Aorta (tissue), 5 donors: ENCODE results near the gene MACROD2. TPM values are rescaled to one million over a fixed set of nuclear protein-coding genes. Genes with fewer than 3 reads are reported as not detected.

Source experiments
- ATAC-seq: fragments of 200-7000 bp; cut with Tn5 transposase; one replicate; pipeline ENCODE4 v1.9.1; 2022; ENCODE audit warnings: moderate library complexity; ENCODE audit not compliant: low FRiP score
- DNase-seq, 2 donors: peaks; one replicate each; pipeline ENCODE4 v3.0.0-alpha.2; 2020
- H3K27ac ChIP-seq, 2 donors: one replicate each; pipeline ENCODE4 v1.5.1; 2013; ENCODE audit warnings: low read length in 2 of 2, mild to moderate bottlenecking in 2 of 2, moderate library complexity in 2 of 2, control low read depth in 1 of 2, inconsistent platforms in 1 of 2, low read depth in 1 of 2
- H3K27me3 ChIP-seq, 2 donors: one replicate each; pipeline ENCODE4 v1.6.1; 2013; ENCODE audit warnings: control low read depth in 1 of 2, low read length in 1 of 2, mild to moderate bottlenecking in 1 of 2, moderate library complexity in 1 of 2; ENCODE audit not compliant: insufficient read depth in 2 of 2, control insufficient read depth in 1 of 2
- H3K36me3 ChIP-seq, 2 donors: one replicate each; pipeline ENCODE4 v1.6.1; 2013; ENCODE audit warnings: control low read depth in 1 of 2, low read length in 1 of 2, mild to moderate bottlenecking in 1 of 2; ENCODE audit not compliant: insufficient read depth in 2 of 2, control insufficient read depth in 1 of 2
- H3K4me1 ChIP-seq, 2 donors: one replicate each; pipeline ENCODE4 v1.6.1; 2013; ENCODE audit warnings: low read length in 2 of 2, control low read depth in 1 of 2, mild to moderate bottlenecking in 1 of 2, moderate library complexity in 1 of 2; ENCODE audit not compliant: insufficient read depth in 2 of 2, control insufficient read depth in 1 of 2
- H3K4me3 ChIP-seq, 2 donors: one replicate each; pipeline ENCODE4 v1.5.1; 2013; ENCODE audit warnings: low read length in 2 of 2, control low read depth in 1 of 2, mild to moderate bottlenecking in 1 of 2
- H3K9me3 ChIP-seq: one replicate; pipeline ENCODE4 v1.6.1; 2013; ENCODE audit warnings: mild to moderate bottlenecking, low read length; ENCODE audit not compliant: control insufficient read depth
- WGBS, 2 donors: extraction: QIAGEN DNeasy Blood & Tissue Kit; methylation state at CpG; one replicate each; pipeline ENCODE4 v1.1.7; 2013; 5-methylcytosine and 5-hydroxymethylcytosine counted together
- intact Hi-C, 2 donors: fragments of 100-400 bp; cut with DNase I; formaldehyde crosslinking; loops; one replicate each; pipeline versions ENCODE4 v1.14.2 to v1.15.0; 2022
- polyA plus RNA-seq, 2 donors: library from polyadenylated mRNA; stranded (reverse); fragments of 200-250 nt; gene quantifications; one replicate each; pipeline ENCODE4 v1.2.3, GENCODE V29; 2013
- total RNA-seq, 2 donors: library from RNA; stranded (reverse); fragmentation: NEBNext Ultra II Directional; extraction: Animal tissue kit (Norgen Biotek cat#: 25700); gene quantifications; one replicate each; pipeline ENCODE4 v1.2.1, GENCODE V29; 2021
- donor health status: healthy with polysubstance abuse.
- donor health status: Bipolar disorder and iron deficiency.
- donor health status: DM: no; HTN: no; CAD: no.
- donor health status: DM: no; HTN: no; CAD: no.
- donor health status: DM: yes; HTN: yes; CAD: no.

MACROD2 gene
- total and polyA plus RNA-seq, 4 donors = 0.90 to 11.2 (median 4.8) TPM

DNA sequence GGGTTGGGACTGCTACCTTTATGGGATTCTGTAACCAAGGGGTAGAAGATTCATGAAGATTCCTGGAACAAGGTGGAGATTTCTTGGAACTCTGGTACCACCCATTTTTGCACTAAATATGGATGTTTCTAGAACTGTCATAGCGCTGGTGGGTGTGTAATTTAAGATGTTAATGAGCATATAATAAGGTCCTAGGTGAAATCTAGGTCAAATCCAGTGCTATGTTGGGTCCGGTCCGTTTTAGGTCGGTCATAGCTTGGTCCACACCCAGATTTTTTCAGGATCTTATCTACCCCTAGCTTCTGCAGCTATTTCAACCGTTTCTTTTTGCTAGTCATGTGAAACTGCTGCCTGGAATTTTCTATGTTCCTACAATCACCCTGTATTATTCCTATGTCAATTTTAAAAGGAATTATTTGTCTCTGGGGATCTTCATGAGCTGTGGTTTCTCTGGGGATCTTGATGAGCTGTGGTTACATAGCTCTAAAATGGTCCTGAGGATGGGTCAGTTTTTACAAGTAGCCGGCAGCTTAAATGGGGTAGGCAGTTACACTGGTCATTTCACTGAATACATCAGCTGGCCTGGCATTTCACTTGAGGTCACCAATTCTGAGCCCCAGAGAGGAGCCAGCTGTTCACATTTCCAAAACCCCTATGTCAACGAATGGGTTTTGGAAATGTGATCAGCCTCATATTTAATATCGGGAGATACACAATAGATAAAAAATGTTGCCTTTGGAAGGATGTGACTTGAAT is 994.4 kb downstream of the MACROD2 start:
- Histone ChIP-seq H3K27me3 (no peaks in the 10 kb centered on the region), H3K4me1 (peaks cover 0 to 2% of the 10 kb centered on the region in 2 donors), H3K27ac (no peak overlapping the region), H3K4me3 (no peak overlapping the region), H3K36me3 (no peaks in the 10 kb centered on the region), H3K9me3 (no peaks in the 10 kb centered on the region)
- intact Hi-C loops = no loop called here
- 47 to 54% methylated on average over 8 of the region's 8 CpGs for WGBS, 2 donors
- DNase-seq = no peak
- no peak for ATAC-seq

DNA sequence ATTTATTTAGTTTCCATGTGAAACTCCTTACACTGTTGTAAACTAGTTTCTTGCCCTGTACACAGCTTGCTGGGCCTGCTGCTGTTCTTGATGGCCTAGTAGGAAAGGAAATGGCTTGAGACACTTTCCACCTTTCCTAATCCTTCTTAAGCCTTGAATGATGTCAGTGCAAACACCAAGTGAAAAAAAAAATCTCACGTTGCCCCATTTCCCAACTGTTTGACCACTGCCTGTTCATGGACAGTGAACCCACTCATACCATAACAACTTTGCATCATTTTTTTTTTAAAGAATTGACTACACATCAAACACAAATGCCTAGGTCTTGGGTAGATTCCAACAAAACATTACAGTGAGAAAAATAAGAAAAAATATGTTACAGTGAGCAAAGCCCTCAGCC is 995.7 kb downstream of the MACROD2 start:
- intact Hi-C loops = no loop called here

DNA sequence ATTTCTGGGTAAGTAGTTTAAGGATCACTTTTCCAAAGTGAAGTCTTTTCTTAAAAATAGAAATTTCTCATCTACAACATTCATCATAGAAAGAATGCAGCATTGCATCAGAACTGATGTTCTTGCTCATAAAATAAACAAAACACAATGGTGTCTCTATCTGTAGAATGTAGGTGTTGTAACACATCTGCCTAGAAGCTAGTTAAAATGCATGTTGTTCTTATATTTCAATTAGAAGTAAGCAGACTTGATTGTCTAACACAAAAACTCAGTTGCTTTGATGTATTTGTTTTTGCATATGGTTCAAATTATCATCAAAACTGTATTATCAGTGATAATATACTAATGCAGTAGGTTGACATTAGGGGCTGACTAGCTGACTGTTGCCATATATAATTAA is 996.8 kb downstream of the MACROD2 start:
- Histone ChIP-seq H3K36me3 (no peaks in the 10 kb centered on the region), H3K27ac (no peak overlapping the region), H3K4me1 (no peaks in the 10 kb centered on the region), H3K27me3 (no peaks in the 10 kb centered on the region), H3K4me3 (no peak overlapping the region), H3K9me3 (peaks cover 4% of the 10 kb centered on the region)
- DNase-seq (no peak), ATAC-seq (no peak)
- intact Hi-C loops = no loop called here

More for the DNA sequence above, 995.7 kb downstream of the MACROD2 start:
- DNase-seq = no peak
- Histone ChIP-seq H3K36me3 (no peaks in the 10 kb centered on the region), H3K9me3 (peaks cover under 1% of the 10 kb centered on the region), H3K4me1 (no peaks in the 10 kb centered on the region), H3K27ac (no peak overlapping the region), H3K27me3 (no peaks in the 10 kb centered on the region), H3K4me3 (no peak overlapping the region)
- ATAC-seq = no peak
- WGBS, 2 donors = 89 to 92% methylated on average over 1 of the region's 1 CpG

DNA sequence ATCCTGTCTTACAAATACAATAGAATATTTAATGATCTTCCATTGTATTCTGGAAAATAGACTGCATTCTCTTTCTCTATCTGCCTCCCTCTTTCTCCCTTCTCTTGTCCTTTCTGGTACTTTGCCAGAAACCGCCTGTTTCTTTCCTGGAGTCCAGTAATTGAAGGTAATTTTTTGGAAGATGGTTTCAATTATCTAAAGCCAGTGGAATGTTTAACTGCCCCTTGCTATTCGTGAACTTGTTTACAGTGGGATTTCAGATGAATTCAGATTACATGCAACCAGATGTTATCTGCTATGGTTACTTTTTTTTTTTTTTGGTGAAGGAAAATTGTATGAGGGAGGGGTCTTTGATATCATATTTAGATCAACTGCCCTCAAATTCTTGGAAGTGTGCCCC is 997.6 kb downstream of the MACROD2 start:
- H3K4me3 ChIP-seq = no peak overlapping the region
- no peaks in the 10 kb centered on the region for H3K27me3 ChIP-seq
- H3K36me3 ChIP-seq = no peaks in the 10 kb centered on the region
- peaks cover 4% of the 10 kb centered on the region for H3K9me3 ChIP-seq
- ATAC-seq (no peak), DNase-seq (no peak)
- WGBS, 2 donors = 30 to 44% methylated on average over 2 of the region's 2 CpGs
- intact Hi-C loops = no loop called here
- no peak overlapping the region for H3K27ac ChIP-seq
- H3K4me1 ChIP-seq = no peaks in the 10 kb centered on the region

DNA sequence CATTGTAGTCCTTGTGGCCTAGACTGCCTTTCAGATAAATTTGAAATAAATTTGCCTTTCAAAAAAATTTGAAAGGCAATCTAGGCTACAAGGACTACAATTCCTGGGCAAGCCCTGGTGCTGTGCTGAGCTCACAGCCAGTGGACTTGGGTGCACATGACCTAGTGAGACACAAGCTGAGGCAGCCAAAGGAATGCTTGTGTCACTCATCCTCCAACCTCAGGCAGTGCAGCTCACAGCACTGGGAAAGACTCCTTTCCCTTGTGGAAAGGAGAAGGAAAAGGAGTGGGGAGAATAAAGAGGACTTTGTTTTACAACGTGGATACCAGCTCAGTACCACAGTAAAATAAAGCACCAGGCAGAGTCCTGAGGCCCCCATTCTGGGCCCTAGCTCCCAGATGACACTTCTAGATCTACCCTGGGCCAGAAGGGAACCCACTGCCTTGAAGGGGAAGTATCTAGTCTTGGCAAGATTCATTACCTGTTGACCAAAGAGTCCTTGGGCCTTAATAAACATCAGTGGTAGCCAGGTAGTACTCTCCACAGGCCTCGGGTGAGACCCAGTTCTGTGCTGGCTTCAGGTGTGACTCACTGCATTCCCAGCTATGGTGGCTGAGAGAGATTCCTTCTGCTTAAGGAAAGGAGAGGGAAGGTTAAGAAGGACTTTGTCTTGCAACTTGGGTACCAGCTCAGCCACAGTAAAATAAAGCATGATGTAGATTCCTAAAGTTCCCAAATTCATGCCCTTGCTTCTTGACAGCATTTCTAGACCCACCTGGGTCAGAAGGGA is 1001.8 kb downstream of the MACROD2 start:
- intact Hi-C loops = no loop called here
- WGBS, 2 donors = 87 to 92% methylated on average over 2 of the region's 2 CpGs
- H3K36me3 ChIP-seq = no peaks in the 10 kb centered on the region
- no peaks in the 10 kb centered on the region for H3K4me1 ChIP-seq
- H3K27ac ChIP-seq = no peak overlapping the region
- H3K27me3 ChIP-seq = no peaks in the 10 kb centered on the region
- no peak for ATAC-seq
- H3K4me3 ChIP-seq = no peak overlapping the region
- no peak for DNase-seq
- H3K9me3 ChIP-seq = peaks cover 4% of the 10 kb centered on the region

DNA sequence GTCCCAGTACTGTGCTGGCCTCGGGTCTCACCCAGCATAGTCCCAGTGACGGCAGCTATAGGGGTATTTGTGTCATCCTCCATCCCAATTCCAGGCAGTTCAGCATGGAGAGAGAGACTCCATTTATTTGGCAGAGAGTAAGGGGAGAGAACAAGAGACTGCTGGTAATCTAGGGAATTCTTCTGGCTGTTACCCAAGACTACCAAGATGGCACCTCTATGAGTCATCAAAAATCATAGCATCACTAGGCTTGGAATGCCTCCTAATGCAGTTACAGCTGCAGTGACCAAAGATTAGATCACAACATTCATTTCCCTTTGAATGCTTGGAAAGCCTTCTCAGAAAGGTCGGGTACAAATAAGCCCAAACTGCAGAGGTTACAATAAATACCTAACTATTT is 1002.5 kb downstream of the MACROD2 start:
- H3K4me3 ChIP-seq = no peak overlapping the region
- H3K9me3 ChIP-seq = peaks cover 4% of the 10 kb centered on the region
- no peaks in the 10 kb centered on the region for H3K36me3 ChIP-seq
- DNase-seq = no peak
- no peaks in the 10 kb centered on the region for H3K27me3 ChIP-seq
- no peaks in the 10 kb centered on the region for H3K4me1 ChIP-seq
- no peak for ATAC-seq
- H3K27ac ChIP-seq = no peak overlapping the region
- WGBS, 2 donors = 84 to 89% methylated on average over 3 of the region's 3 CpGs
- intact Hi-C loops = no loop called here

DNA sequence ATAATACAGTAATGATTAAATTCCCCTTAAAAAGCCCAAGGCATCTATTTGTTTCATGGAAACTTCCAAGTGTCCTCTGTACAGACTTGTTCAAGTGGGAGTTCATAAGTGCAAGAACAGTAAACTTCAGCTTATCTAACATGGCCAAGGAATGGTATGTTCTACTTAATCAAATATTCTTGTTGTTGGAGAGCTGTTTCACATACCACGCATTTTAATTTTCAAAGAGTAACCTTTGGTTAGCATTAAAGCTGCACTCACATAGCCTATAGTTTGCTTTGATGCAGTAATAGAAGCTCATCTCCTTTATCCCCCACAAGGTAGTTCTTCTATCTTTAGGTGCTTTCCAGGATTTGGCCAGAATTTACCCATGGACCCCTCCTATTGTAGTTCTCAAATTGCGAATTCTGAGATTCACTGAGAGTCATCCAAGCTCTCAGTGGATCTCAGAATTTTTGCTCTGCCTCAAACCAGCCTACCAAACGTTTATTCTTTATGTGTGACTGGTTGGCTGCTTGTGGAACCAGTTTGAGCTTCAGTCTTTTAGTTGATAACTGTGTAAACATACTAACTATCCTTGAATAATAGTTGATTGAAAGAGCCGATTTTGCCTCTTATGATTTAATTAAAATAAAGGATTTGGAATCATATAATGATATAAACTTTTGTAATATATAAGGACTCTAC is 1010.1 kb downstream of the MACROD2 start:
- Histone ChIP-seq H3K4me1 (no peaks in the 10 kb centered on the region), H3K9me3 (no peaks in the 10 kb centered on the region), H3K4me3 (no peak overlapping the region), H3K27ac (no peak overlapping the region), H3K36me3 (no peaks in the 10 kb centered on the region), H3K27me3 (no peaks in the 10 kb centered on the region)
- ATAC-seq (no peak), DNase-seq (no peak)
- intact Hi-C loops = no loop called here
- 42 to 45% methylated on average over 4 of the region's 4 CpGs for WGBS, 2 donors

DNA sequence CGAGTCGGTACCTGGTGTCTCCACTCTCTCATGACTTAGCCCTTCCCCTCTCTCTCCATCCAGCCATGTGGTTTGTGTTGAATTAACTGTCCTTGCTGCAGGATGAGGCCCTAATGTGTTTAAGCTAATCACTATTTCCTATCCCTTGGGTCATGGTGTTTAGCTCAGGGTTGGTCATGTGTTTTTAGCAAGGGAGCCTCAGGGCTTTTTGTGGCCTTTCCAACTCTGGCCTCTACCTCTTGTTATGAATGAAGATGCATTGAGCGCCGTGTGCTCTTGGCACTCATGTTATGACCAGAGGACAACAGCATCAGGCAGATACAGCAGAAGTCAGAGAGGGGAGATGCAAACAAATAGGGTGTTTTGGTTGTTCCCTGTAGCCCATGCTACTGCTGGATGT is 1016.3 kb downstream of the MACROD2 start:
- no peak for ATAC-seq
- Histone ChIP-seq H3K36me3 (no peaks in the 10 kb centered on the region), H3K27ac (no peak overlapping the region), H3K4me1 (no peaks in the 10 kb centered on the region), H3K27me3 (no peaks in the 10 kb centered on the region), H3K4me3 (no peak overlapping the region), H3K9me3 (no peaks in the 10 kb centered on the region)
- intact Hi-C loops = no loop called here
- WGBS, 2 donors = 73 to 91% methylated on average over 4 of the region's 4 CpGs
- no peak for DNase-seq
